HG03469 (cell line): ENCODE measurements around the gene SELENBP1.
"Not testable (repeated sequence)": the region's sequence is repeated elsewhere in the genome, so short reads cannot be mapped to it uniquely, and the experiment has no call there.

Source experiments
- ATAC-seq: cut with Tn5 transposase; IDR thresholded peaks from one replicate; pipeline ENCODE4 v1.9.1; 2021; ENCODE audit warnings: mild to moderate bottlenecking, moderate library complexity, moderate number of reproducible peaks; ENCODE audit not compliant: unreplicated experiment

Gene SELENBP1

DNA sequence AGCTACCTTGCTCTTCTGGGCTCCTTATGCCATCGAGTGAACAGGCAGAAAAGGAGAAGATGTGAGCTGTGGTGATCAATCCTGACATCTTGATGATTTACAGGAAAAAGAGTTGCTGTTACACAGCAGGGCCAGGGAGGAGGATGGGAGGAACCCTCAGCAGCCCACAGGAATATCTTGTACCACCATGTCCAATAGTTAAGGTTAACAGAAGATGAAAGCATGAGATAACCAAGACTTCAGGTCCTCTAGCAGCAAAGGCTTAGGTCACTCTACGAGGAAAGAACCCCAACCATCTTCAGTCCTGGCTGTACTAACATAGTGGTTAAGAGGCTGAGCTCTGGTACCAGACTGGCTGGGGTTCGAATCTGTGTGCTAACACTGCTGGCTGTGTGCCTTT, 12.1 kb upstream of the SELENBP1 start:
- ATAC-seq: no peak

DNA sequence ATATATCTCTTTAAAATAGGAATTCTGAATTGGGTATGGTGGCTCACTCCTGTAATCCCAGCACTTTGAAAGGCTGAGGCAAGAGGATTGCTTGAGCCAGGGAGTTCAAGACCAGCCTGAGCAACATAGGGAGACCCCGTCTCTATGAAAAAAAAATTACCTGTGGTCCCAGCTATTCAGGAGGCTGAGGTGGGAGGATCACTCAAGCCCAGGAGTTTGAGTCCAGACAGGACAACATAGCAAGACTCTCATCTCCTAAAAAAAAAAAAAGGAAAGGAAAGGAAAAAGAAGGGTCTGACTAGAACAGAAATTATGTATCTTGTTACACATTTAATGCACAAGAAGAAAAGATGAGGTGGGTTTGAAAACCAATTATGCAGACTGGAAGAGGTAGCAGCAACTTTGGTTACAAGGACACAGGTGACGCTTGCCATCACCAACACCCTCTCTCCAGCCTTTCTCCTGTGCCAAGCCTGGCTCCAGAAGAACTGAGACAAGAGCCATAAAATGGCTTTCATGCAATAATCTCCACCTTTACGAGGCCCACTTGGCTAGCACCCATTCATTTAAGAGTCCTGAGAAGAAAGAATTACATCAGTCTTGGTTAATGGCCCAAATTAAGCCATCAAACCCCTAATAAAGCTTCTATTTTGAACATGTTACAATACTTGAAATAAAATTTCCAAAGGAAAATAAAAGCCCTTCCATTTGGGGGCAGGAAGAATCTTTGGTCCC, 4.8 kb upstream of the SELENBP1 start:
- no peak for ATAC-seq

DNA sequence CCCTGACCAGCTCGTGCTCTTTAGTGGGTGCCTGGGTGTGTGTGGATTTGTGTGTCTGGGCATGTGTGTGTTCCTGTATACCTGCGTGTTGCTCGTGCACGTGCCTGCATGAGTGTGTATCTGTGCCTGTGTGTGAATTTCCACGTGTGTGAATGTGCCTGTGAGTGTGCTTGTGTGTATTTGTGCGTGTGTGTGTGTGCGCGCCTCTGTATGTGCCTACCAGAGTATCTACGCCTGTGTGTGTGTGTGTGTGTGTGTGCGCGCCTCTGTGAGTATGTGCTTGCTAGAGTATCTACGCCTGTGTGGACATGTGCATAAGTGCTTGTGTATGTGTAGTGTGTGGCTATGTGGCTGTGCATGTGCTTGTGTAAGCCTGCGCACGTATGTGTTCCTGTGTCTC, 691 bp upstream of the SELENBP1 start:
- no peak for ATAC-seq

DNA sequence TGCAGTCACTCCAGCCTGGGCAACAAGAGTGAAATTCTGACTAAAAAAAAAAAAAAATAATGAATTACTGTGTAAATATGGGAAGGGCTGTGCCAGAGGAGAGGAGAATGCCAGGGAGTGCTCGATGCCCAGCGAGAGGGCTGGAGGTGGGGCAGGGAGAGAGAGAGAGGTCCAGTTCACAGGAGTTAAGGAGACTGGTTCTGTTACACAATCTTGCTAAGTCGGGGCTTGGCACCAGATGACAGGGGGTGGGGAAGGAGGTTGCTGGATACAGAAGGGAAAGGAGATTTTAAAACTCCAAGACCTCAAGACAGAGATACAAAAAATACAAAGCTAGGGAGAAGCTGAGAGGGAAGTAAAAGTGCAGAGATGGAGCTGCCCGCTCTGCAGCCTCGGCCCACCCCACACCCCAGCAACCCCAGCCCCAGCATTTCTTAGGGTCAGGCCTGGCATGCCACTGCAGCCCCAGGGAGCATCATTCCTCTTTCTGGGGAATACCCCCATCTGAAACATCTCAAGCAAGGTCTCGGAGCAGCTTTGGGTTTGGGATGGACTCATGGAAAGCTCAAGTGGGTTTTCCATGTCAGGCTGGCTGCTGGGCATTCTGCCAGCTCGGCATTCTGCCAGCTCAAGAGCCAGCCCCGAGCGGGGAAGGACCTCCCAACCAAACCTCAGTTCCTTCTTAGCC, 991 bp downstream of the SELENBP1 start:
- ATAC-seq: no peak

DNA sequence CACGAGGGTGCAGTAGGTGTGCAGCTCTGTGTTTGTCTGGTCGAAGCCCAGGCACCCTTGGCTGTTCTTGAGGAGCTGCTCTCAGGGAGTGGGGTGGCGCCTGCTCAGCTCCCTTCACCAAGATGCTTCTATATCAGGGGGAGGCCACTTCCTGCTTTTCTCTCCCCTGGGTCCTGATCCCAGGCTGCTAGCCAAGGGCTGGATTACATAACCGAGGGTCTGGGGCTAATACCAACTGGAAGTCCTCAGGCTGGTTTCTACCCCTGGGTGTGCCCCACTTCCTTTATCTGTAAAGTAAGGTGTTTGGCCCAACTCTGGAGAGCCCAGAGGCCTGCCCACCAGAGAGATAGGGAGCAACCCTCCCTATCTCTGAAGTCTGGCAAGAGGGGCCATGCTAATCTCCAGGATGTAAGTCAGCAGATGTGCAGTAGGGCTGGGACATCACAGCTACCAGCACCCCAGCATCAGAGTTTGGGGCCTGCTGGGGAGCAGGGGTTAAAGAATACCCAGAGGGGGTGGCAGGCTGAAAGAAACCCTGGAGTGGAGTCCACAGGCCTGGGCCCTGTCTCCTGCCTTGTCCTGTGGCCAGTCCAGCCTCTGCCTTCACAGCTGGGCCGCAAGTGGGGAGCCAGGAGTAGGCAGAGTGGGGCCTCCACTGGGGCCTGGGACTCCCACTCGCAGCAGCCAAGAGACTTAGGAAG, 2.1 kb downstream of the SELENBP1 start:
- ATAC-seq: no peak

DNA sequence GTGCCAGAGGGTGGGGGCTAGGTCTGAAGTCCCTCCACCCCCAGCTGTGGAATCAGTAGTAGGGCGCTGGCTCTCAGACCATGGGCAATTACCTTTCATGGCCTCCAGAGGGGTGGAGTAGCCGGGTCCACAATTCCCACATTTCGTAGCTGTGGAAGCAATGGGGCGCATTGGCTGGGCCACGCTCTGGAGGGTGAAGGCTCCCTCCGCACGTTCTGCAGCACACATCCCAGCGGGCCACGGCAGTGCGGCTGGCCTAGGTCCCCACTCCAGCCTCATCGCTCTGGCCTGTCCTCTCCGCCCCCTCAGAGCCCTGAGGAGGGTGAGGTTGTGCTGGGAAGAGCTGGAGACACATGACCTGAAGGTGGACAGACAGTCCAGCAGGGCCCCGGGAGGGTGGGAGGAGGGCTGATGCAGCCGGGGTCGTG, 2.9 kb downstream of the SELENBP1 start:
- ATAC-seq: no peak

DNA sequence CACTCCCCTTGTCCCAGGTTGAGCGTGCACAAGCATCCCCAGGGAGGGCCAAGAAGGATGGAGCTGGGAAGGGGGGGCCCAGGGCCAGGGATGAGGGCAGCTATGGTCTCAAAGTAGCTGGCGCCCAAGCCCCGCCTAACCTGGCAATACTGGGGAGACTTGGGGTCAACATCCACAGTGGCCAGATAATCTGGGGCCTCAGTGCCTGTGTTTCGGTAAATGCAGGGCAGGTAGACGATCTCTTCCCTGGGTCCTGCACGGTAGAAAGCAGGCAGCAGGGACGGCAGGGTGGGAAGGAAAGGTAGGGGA, 3.2 kb downstream of the SELENBP1 start:
- ATAC-seq: no peak

DNA sequence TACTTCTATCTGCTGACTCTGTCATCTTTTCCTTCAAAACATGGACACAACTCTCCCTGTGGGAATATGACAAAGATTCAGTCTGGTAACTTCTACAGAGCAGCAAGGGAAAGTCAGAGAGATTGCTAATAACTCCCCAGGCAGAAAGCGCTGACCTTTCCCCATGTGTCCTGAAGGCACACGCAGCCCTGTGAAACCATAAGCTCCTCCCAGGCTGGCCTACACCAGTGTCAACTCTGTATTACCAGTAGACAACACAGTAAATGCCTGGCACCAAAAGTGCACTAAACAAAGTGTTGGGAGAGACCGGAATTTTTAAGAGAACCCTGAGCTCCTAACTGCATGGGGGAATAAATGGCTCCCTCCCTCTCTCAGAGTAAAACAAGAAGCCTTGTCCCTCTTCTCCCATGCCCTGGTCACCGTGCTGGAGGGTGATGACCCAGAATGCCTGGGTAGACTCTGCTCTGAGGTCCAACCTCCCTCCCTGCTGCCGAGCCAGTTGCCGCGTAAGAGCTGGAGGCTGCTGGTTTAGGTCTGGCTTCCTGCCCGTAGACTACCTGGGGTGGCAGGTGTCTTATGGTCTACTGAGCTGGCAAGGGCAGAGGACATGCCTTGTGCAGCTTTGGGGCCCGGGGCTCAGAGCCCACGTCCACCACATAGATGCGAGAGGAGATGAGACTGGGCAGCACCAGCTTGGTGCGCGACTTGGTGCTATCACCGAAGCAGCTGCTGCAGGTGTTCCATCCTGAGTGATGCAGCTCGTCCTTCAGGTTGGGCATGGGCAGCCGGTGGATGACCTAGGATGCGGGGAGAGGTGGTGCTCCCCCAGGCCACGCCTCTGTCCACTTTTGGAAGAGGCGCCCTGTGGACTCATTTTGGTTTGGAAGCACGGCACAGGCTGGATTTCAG, 3.9 kb downstream of the SELENBP1 start:
- ATAC-seq: no peak

DNA sequence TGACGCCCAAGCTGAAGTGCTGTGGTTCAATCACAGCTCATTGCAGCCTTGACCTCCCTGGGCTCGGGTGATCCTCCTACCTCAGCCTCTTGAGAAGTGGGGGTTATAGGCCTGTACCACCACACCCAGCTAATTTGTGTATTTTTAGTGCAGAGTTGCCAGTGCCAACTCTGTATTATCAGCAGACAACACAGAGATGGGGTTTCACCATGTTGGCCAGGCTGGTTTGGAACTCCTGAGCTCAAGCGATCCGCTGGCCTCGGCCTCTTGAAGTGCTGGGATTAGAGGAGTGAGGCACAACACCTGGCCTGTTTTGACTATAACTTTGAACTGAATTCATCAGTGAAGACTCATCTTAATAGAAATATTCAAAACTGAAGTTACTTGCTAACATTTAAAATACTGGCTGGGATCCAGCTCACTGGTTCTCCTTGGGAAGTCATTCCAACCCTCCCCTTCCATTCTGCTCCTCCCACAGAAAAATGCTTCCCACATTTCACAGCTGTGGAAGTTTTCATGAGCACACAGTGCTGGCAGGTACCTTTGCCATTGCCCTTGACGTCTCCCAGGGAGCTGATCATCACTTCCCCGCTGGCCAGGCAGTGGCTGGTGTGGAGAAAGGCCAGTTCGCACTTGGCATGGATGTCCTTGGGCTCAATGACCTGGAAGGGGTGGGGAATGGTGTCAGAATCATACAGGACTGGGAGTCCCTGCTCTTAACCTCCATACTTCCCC, 4.7 kb downstream of the SELENBP1 start:
- ATAC-seq: no peak

DNA sequence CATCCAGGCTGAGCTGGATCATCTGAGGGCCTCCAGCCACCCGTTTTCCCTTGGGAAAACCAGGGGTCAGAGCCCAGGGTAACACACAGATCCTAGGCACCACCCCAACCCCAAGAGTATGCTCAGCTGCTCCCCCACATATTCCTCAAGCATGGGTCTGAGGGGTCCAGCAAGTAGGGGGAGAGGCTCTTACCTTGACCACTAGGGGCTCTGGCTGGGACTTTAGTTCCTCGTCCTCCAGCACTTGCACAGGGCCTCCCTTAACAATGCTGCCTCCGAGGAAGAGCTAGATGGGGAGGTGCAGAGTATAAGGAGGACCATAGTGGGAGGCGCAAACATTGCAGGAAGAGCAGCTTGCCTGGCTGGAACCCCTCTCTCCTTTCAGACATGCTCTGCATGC, 7.5 kb downstream of the SELENBP1 start:
- no peak for ATAC-seq

DNA sequence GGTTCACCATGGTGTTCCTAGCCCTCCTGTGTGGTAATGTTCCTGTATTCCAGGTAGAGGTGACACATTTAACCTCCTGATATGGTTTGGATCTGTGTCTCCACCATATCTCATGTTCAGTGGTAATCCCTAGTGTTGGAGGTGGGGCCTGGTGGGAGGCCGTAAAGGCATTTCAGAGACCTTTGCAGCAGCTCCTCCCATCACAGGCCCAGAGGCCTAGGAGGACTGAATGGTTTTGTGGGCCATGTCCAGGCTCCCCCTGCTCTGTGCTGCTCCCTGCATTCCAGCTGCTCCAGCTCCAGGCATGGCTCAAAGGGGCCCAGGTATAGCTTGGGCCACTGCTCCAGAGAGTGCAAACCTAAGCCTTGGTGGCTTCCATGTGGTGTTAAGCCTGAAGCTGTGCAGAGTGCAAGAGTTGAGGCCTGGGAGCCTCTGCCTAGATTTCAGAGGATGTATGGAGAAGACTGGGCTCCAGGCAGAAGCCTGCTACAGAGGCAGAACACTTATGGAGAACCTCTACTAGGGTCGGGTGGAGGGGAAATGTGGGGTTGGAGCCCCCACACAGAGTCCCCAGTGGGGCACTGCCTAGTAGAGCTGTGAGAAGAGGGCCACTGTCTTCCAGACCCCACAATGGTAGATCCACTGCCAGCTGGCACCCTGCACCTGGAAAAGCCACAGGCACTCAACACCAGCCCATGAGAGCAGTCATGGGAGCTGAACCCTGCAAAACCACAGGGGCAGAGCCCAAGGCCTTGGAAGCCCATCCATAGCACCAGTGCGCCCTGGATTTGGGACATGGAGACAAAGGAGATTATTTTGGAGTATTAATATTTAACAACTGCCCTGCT, 10.0 kb downstream of the SELENBP1 start:
- no peak for ATAC-seq

DNA sequence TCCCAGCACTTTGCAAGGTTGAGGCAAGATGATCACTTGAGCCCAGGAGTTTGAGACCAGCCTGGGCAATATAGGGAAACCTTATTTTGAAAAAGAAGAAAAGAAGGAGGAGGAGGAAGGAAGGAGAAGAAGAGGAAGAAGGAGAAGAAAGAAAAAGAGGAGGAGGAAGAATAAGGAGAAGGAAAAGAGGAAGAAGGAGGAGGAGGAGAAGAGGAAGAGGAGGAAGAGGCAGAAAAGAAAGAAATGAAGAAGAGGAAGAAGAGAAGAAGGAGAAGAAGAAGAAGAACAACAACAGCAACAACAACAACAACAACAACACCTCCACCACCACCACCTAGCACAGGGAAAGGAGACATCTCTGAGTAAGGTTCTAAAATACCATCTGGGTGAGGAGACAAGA, 10.6 kb downstream of the SELENBP1 start:
- no peak for ATAC-seq

DNA sequence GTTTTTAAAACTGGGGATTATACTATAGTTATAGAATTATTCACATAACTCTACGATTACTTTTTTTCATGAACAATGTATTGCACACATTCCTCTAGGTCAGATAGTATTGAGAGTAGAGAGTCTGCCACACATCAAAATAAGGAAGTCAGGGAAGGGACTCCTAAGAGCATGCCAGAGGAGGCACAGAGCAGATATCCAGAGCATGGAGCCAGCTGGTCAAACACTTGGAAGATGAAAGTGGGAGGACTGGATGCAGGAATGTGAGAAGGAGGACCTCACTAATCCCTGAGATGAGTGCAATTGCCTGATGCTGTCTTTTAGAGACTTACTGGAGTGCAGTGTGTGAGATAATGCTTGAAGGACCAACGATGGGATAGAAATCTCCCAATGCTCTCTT, 15.8 kb downstream of the SELENBP1 start:
- ATAC-seq: no peak

DNA sequence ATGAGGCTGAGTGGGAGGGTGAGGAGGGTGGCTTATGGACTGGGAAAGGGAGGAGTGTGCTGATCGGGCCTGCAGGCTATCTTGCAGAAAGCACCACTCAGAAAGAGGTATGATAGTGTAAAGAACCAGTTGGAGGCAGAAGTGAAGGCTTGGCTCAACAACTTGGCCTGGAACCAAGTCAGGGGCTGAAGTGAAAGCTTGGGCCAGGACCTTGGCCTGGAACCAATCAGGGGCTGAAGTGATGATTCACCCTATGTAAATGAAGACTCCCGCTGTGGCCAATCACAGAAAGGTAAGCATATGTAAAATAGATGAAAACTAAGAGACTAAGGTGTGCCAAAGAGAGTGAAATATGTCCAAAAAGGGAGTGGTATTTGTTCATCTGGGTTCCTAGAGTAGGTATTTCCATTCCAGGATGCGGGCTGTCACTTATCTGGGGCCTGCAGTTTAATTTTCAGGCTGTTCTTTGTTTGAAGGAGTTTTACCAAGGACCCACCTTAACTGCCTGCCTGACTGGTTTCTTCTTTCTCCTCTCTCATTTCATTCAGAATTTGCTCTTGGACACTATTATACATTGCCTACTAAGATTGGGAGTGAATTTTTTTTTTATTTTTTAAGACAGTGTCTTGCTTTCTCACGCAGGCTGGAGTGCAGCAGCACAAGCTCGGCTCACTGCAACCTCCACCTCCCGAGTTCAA, 20.3 kb downstream of the SELENBP1 start:
- ATAC-seq: no peak

DNA sequence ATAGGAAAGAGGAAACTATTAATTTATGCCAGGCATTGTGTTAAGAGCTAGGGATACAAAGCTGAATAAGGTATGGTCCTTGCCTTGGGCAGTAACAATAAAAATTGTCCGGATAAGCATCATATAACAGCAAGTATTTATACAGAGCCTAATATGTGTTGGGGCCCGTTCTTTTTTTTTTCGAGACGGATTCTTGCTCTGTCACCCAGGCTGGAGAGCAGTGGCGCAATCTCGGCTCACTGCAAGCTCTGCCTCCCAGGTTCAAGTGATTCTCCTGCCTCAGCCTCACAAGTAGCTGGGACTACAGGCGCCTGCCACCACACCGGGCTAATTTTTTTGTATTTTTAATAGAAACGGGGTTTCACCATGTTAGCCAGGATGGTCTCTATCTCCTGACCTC, 22.2 kb downstream of the SELENBP1 start:
- not testable (repeated sequence) for ATAC-seq

DNA sequence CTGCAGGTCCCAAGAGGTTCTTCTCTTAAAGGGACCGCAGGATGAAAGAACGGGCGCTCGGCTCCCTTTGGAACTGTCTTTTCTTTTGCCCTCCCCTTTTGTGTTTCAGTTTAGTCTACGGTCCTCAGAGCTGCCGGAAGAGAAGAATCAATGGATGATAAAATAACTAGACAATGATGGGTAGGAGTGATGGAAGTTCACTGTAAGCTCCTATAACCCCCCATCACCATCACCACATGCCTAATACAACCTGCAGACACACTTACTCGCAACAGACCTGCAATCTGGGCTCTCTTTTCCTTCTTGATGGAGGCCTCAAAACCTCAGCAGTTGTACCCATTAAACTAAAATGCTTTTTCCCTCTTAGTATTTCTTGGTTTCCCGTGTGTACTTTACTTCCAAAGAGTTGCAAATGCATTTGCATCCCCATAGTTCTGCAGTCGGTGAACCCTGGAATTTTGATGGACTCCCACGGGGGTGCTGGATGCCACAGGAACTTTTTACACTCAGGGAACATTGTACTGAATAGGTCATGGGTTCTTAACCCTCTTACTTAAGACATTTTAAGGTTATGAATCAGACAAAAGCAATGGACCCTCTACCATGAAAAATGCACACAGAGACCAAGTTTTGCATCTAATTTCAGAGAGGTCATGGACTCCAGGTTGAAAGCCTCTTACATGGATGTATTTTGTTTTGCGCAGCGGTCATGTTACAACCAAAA, 24.8 kb downstream of the SELENBP1 start:
- no peak for ATAC-seq

DNA sequence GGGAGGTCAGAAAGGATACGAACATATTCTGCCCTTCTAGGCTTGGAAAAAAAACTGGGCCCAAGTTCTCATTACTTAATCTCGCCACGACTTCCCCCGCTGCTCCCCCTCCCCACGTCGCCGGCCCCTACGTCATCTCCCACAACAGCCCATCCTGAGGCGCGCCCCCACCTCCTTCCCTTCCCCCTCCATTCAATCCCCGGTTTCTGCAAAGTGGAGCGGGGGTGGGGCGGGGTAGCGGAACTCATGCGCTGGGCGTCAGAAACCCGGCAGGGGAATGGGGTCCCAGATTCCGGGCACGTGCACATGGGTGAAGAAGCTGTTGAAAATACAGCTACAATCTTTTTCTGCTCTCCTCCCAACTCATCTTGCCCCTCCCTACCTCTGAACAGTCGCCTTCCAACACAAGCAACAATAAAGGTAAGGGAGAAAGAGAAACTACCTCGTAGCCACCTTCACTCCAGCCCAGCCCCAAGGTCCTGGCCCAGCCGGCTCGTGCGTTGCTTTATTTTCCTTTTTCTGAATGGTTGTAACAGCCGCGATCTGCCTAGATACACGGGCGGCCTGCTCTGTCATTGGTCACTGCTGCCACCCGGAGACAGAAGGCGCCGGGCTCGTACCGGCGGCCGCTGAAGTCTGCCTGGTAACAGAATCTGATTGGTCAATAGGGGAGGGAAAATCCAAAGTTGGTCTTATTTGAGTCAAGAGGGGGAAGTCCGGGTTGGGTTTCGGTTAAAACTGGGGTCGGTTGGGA, 25.6 kb downstream of the SELENBP1 start, which contains the start of gene RFX5:
RFX5 (minus strand) TSS at position 484 of the 754 bp plus-strand sequence. CDS start 932 bp downstream, outside the sequence.
- ATAC-seq: peak; percentile 92
